Measurements from ENCODE around the gene LTBR.

The LTBR gene

GRCh38 chr12:6370994-6371754 lies 12.8 kb upstream of the LTBR start:
- Mint-ChIP-seq H3K9me3 (no peaks in the 10 kb centered on the region), H3K27me3 (no peaks in the 10 kb centered on the region), H3K4me1 (ENCODE audit: low read depth) (peaks cover 45% of the 10 kb centered on the region), H3K27ac (peak overlapping the region; percentile 84), H3K36me3 (ENCODE audit: low read depth) (no peaks in the 10 kb centered on the region), H3K4me3 (no peak overlapping the region)
- DNase-seq = no peak

- Mint-ChIP-seq H3K4me1 (ENCODE audit: low read depth) (peaks cover 53% of the 10 kb centered on the region), H3K36me3 (ENCODE audit: low read depth) (no peaks in the 10 kb centered on the region), H3K27me3 (no peaks in the 10 kb centered on the region), H3K27ac (peak overlapping the region; percentile 83), H3K9me3 (no peaks in the 10 kb centered on the region), H3K4me3 (no peak overlapping the region)
- DNase-seq = no peak
These were observed 11.5 kb upstream of the LTBR start for GRCh38 chr12:6372403-6373003.

GRCh38 chr12:6373022-6373787 lies 10.8 kb upstream of the LTBR start:
- H3K36me3 Mint-ChIP-seq (ENCODE audit: low read depth) = no peaks in the 10 kb centered on the region
- peaks cover 49% of the 10 kb centered on the region for H3K4me1 Mint-ChIP-seq (ENCODE audit: low read depth)
- no peak overlapping the region for H3K4me3 Mint-ChIP-seq
- H3K27ac Mint-ChIP-seq = peak overlapping the region; percentile 83
- H3K9me3 Mint-ChIP-seq = no peaks in the 10 kb centered on the region
- no peak for DNase-seq
- no peaks in the 10 kb centered on the region for H3K27me3 Mint-ChIP-seq

- H3K27me3 Mint-ChIP-seq = no peaks in the 10 kb centered on the region
- no peak overlapping the region for H3K27ac Mint-ChIP-seq
- H3K4me3 Mint-ChIP-seq = no peak overlapping the region
- no peak for DNase-seq
- H3K4me1 Mint-ChIP-seq (ENCODE audit: low read depth) = peaks cover 43% of the 10 kb centered on the region
- no peaks in the 10 kb centered on the region for H3K9me3 Mint-ChIP-seq
- H3K36me3 Mint-ChIP-seq (ENCODE audit: low read depth) = no peaks in the 10 kb centered on the region
These were observed 9.8 kb upstream of the LTBR start for GRCh38 chr12:6374028-6374785.

- Mint-ChIP-seq H3K27me3 (no peaks in the 10 kb centered on the region), H3K36me3 (ENCODE audit: low read depth) (no peaks in the 10 kb centered on the region), H3K4me3 (no peak overlapping the region), H3K9me3 (no peaks in the 10 kb centered on the region), H3K4me1 (ENCODE audit: low read depth) (peaks cover 43% of the 10 kb centered on the region), H3K27ac (no peak overlapping the region)
- DNase-seq = no peak
These were observed 9.2 kb upstream of the LTBR start for GRCh38 chr12:6374786-6375160.

- Mint-ChIP-seq H3K36me3 (ENCODE audit: low read depth) (no peaks in the 10 kb centered on the region), H3K27me3 (no peaks in the 10 kb centered on the region), H3K27ac (peak within 1 kb of the TSS; percentile 35), H3K4me1 (ENCODE audit: low read depth) (peaks cover 43% of the 10 kb centered on the region), H3K9me3 (no peaks in the 10 kb centered on the region), H3K4me3 (peak within 1 kb of the TSS; percentile 48)
- DNase-seq = no peak
These were observed 8.5 kb upstream of the LTBR start, which contains the start of gene SCNN1A for GRCh38 chr12:6375269-6376078. SCNN1A (minus strand) TSS chr12:6375563; CDS start chr12:6374783, 780 bp downstream.

GRCh38 chr12:6376079-6376869 lies 7.7 kb upstream of the LTBR start:
- no peaks in the 10 kb centered on the region for H3K36me3 Mint-ChIP-seq (ENCODE audit: low read depth)
- DNase-seq = no peak
- H3K4me3 Mint-ChIP-seq = peak overlapping the region; percentile 48
- H3K4me1 Mint-ChIP-seq (ENCODE audit: low read depth) = peaks cover 37% of the 10 kb centered on the region
- no peaks in the 10 kb centered on the region for H3K9me3 Mint-ChIP-seq
- no peaks in the 10 kb centered on the region for H3K27me3 Mint-ChIP-seq
- peak overlapping the region; percentile 35 for H3K27ac Mint-ChIP-seq

- Mint-ChIP-seq H3K4me1 (ENCODE audit: low read depth) (peaks cover 36% of the 10 kb centered on the region), H3K27ac (peak overlapping the region; percentile 35), H3K27me3 (peaks cover 7% of the 10 kb centered on the region), H3K4me3 (peak overlapping the region; percentile 48), H3K9me3 (no peaks in the 10 kb centered on the region), H3K36me3 (ENCODE audit: low read depth) (no peaks in the 10 kb centered on the region)
- no peak for DNase-seq
These were observed 6.9 kb upstream of the LTBR start for GRCh38 chr12:6376870-6377666.

GRCh38 chr12:6377667-6377994 lies 6.3 kb upstream of the LTBR start:
- Mint-ChIP-seq H3K27ac (peak overlapping the region; percentile 31), H3K4me3 (peak overlapping the region; percentile 48), H3K27me3 (peaks cover 13% of the 10 kb centered on the region), H3K36me3 (ENCODE audit: low read depth) (no peaks in the 10 kb centered on the region), H3K9me3 (no peaks in the 10 kb centered on the region), H3K4me1 (ENCODE audit: low read depth) (peaks cover 30% of the 10 kb centered on the region)
- no peak for DNase-seq

GRCh38 chr12:6378709-6379472 lies 5.1 kb upstream of the LTBR start:
- H3K4me3 Mint-ChIP-seq = no peak overlapping the region
- H3K27me3 Mint-ChIP-seq = peaks cover 18% of the 10 kb centered on the region
- no peaks in the 10 kb centered on the region for H3K9me3 Mint-ChIP-seq
- H3K27ac Mint-ChIP-seq = no peak overlapping the region
- H3K4me1 Mint-ChIP-seq (ENCODE audit: low read depth) = peaks cover 23% of the 10 kb centered on the region
- no peaks in the 10 kb centered on the region for H3K36me3 Mint-ChIP-seq (ENCODE audit: low read depth)
- DNase-seq = no peak

- Mint-ChIP-seq H3K4me3 (no peak overlapping the region), H3K9me3 (no peaks in the 10 kb centered on the region), H3K36me3 (ENCODE audit: low read depth) (no peaks in the 10 kb centered on the region), H3K4me1 (ENCODE audit: low read depth) (peaks cover 23% of the 10 kb centered on the region), H3K27ac (no peak overlapping the region), H3K27me3 (peaks cover 26% of the 10 kb centered on the region)
- peak; percentile 9 for DNase-seq
These were observed 3.5 kb upstream of the LTBR start for GRCh38 chr12:6380141-6381121.
